Stomach smooth muscle (tissue), 2 donors: ENCODE data around the gene ACO2.

Source experiments
- H3K27ac ChIP-seq: one replicate; pipeline ENCODE4 v1.7.0; 2013; ENCODE audit warnings: mild to moderate bottlenecking, low read length, inconsistent platforms
- H3K27me3 ChIP-seq, 2 donors: one replicate each; pipeline ENCODE4 v1.7.0; 2013; ENCODE audit warnings: low read length in 2 of 2; ENCODE audit not compliant: insufficient read depth in 2 of 2, control insufficient read depth in 1 of 2
- H3K36me3 ChIP-seq, 2 donors: one replicate each; pipeline ENCODE4 v1.7.0; 2013; ENCODE audit warnings: low read length in 2 of 2; ENCODE audit not compliant: control insufficient read depth in 2 of 2, insufficient read depth in 2 of 2
- H3K4me1 ChIP-seq: one replicate; pipeline ENCODE4 v1.7.0; 2013; ENCODE audit warnings: low read length; ENCODE audit not compliant: control insufficient read depth, insufficient read depth
- H3K4me3 ChIP-seq, 2 donors: one replicate each; pipeline ENCODE4 v1.7.0; 2013; ENCODE audit warnings: low read length in 2 of 2
- H3K9ac ChIP-seq, 2 donors: one replicate each; pipeline ENCODE4 v1.7.0; 2013; ENCODE audit warnings: low read length in 2 of 2, mild to moderate bottlenecking in 1 of 2
- H3K9me3 ChIP-seq, 2 donors: one replicate each; pipeline ENCODE4 v1.7.0; 2013; ENCODE audit warnings: low read length in 2 of 2; ENCODE audit not compliant: control insufficient read depth in 2 of 2
- donor health status: healthy.
- donor health status: Pancreatic carcinoma.

Gene ACO2

DNA sequence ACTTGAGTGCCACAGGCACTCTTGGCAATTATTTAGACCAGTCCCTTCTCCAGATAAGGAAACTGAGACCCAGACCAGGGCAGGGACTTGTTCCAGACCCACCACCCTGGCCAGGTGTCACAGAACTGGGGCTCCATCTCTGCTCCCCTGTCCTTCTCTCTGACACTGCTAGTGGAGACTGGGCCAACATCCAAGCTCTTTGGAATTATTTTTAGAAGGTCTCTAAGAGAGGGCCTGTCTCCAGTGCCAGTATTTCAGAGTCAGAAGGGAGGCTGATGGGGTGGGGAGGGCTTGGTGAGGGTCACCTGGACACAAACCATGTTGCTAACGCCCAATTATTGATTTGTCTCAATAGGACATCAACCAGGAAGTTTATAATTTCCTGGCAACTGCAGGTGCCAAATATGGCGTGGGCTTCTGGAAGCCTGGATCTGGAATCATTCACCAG, 42.6 kb downstream of the ACO2 start:
- Histone ChIP-seq H3K4me3 (no peak overlapping the region), H3K27me3 (no peaks in the 10 kb centered on the region), H3K36me3 (peaks cover 60 to 62% of the 10 kb centered on the region in 2 donors), H3K9me3 (no peaks in the 10 kb centered on the region), H3K4me1 (peaks cover 46% of the 10 kb centered on the region), H3K9ac (no peak overlapping the region), H3K27ac (peak overlapping the region; percentile 76)

DNA sequence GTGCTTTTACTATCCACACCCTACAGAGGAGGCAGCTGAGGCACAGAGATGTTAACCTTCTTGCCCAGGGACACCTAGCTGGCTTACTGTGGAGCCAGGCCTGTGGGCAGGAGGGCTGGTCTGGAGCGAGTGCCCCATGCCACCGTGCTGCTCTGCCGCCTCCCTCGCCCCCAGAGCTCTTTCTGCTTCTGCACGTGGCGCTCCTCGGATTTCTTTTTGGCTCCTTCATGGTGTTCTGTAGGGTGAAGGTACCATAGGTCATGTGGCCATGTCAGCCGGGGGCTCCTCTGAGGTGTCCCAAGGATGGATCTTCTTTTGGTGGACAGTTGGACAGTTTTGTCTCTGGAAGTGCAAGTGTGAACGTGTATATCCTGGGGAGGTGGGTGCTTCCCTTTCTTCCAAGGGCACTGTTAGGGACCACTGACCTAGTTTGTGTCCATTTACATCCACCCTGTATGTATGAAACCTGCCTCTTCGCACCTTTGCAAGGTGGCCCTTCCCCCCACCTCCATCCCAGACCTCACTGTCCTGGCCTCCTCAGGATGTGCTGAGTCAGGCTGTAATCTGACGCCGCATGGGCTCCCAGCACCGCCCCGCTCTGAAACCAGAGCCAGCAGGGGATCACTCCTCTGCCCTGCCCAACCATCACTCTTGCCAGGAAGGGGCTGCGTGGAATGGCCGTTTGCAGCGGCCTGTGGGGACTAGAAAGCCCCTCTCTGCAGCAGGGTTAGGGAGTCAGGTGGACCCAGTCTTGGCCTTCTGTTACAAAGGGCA, 43.7 kb downstream of the ACO2 start:
- Histone ChIP-seq H3K9ac (no peak overlapping the region), H3K4me3 (peak overlapping the region in 1 of 2 donors; percentile 8), H3K27me3 (no peaks in the 10 kb centered on the region), H3K36me3 (peaks cover 58 to 59% of the 10 kb centered on the region in 2 donors), H3K9me3 (no peaks in the 10 kb centered on the region), H3K4me1 (peaks cover 50% of the 10 kb centered on the region), H3K27ac (peak overlapping the region; percentile 76)

- Histone ChIP-seq H3K27me3 (no peaks in the 10 kb centered on the region), H3K4me3 (no peak overlapping the region), H3K9me3 (no peaks in the 10 kb centered on the region), H3K9ac (peak overlapping the region in 1 of 2 donors; percentile 21), H3K36me3 (peaks cover 51 to 56% of the 10 kb centered on the region in 2 donors), H3K27ac (peak overlapping the region; percentile 76), H3K4me1 (peaks cover 51% of the 10 kb centered on the region)
These were observed 44.5 kb downstream of the ACO2 start for GRCh38 chr22:41513391-41513790.

GRCh38 chr22:41516462-41516861, 47.5 kb downstream of the ACO2 start:
- Histone ChIP-seq H3K4me3 (no peak overlapping the region), H3K36me3 (peaks cover 47 to 52% of the 10 kb centered on the region in 2 donors), H3K9me3 (no peaks in the 10 kb centered on the region), H3K27me3 (no peaks in the 10 kb centered on the region), H3K9ac (no peak overlapping the region), H3K4me1 (peaks cover 40% of the 10 kb centered on the region), H3K27ac (peak overlapping the region; percentile 76)

DNA sequence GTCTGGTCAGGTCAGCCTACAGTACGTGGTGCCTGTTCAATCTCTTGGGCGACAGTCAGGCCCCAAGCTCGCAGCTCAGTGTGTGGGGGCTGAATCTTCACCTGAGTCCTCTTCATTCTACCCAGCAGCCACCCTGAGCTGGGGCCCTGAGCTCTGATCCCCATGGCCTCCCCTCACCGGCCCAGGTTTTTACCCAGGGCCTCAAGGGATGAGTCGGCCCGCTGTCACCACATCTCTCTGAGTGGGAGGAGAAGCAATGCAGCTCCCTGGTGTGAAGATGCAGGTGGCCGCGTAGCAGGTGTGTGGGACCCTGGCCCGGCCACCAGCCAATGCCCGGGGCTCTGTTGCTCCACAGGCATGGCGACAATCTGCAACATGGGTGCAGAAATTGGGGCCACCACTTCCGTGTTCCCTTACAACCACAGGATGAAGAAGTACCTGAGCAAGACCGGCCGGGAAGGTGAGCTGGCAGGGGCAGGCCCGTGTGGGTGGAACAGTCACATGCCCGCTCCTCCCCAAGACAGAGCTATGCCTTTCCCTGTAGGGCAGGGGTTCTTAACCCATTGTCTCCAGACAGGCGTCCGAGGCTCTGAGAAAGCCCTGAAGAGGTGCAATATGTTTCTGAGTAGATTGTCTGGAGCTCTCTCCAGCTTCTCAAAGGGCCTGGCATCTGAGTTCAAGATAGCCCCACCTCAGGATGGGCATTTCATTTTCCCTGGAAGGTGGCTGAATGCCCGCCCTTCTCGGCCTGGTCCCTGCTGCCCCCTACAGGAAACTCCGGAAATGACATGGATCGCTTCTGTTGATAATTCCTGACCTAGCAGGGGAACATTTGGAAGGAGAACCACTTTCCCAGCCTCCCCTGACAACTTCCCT, 48.5 kb downstream of the ACO2 start:
- H3K36me3 ChIP-seq, result peaks cover 47 to 48% of the 10 kb centered on the region in 2 donors

DNA sequence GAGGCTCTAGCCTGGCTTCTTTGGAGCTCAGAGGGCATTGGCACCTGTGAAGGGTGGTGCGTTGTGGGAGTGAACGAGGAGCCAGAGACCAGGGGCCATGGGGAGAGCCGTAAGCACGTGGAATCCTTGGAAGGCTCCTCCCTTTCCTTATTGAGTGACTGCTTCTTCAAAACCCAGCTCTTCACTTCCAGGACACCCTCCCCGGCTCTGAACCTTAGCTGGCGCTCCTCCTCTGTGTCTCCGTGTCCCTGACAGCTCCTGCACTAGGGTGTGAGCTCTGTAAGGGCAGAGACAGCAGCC, 49.1 kb downstream of the ACO2 start:
- Histone ChIP-seq H3K4me1 (peaks cover 28% of the 10 kb centered on the region), H3K27me3 (no peaks in the 10 kb centered on the region), H3K9me3 (no peaks in the 10 kb centered on the region), H3K27ac (peak overlapping the region; percentile 75), H3K36me3 (peaks cover 47 to 50% of the 10 kb centered on the region in 2 donors), H3K4me3 (no peak overlapping the region), H3K9ac (peak overlapping the region in 1 of 2 donors; percentile 42)

More for the DNA sequence above, 48.5 kb downstream of the ACO2 start:
- no peaks in the 10 kb centered on the region for H3K27me3 ChIP-seq
- peaks cover 31% of the 10 kb centered on the region for H3K4me1 ChIP-seq
- H3K27ac ChIP-seq, result peak overlapping the region; percentile 75
- H3K9me3 ChIP-seq, result no peaks in the 10 kb centered on the region
- H3K4me3 ChIP-seq, result no peak overlapping the region
- peak overlapping the region in 1 of 2 donors; percentile 42 for H3K9ac ChIP-seq

DNA sequence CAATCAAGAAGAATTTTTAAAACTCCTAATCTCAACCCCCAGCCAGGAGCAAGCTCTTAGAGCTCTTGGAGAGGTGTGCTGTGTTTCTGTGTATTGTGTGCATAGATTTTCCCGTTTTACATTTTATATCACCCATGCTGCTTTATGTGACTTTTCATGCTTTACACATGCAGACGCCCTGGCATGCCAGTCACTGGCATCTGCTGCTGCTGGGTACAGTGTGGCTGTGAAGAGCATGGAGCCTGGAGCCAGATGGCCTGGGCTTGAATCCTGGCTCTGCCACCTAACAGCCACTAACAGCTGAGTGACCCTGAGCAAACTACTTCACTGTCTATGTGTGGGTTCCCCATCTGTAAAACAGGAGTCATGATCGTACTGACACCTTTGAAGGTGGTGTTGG, 52.2 kb downstream of the ACO2 start:
- H3K9ac ChIP-seq, result no peak overlapping the region
- H3K4me1 ChIP-seq, result peaks cover 48% of the 10 kb centered on the region
- no peaks in the 10 kb centered on the region for H3K9me3 ChIP-seq
- no peak overlapping the region for H3K27ac ChIP-seq
- H3K4me3 ChIP-seq, result no peak overlapping the region
- H3K36me3 ChIP-seq, result peaks cover 32 to 40% of the 10 kb centered on the region in 2 donors
- no peaks in the 10 kb centered on the region for H3K27me3 ChIP-seq

DNA sequence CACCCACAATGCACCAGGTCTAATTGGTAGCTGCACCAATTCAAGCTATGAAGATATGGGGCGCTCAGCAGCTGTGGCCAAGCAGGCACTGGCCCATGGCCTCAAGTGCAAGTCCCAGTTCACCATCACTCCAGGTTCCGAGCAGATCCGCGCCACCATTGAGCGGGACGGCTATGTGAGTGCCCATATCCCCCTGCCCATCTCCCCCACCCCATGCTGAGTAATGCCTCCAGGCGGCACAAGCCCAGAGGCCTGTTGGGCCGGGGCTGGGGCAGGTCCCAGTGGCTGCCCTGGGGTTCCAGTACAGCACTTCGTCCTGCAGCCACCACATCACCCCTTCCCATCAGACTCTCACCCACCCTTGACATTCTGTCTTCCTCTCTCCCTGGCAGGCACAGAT, 53.9 kb downstream of the ACO2 start:
- Histone ChIP-seq H3K27me3 (no peaks in the 10 kb centered on the region), H3K4me3 (no peak overlapping the region), H3K27ac (peak overlapping the region; percentile 88), H3K36me3 (peaks cover 43% of the 10 kb centered on the region in 2 donors), H3K4me1 (peaks cover 51% of the 10 kb centered on the region), H3K9ac (no peak overlapping the region), H3K9me3 (no peaks in the 10 kb centered on the region)

- Histone ChIP-seq H3K27me3 (no peaks in the 10 kb centered on the region), H3K4me3 (peak overlapping the region in 1 of 2 donors; percentile 44), H3K27ac (peak overlapping the region; percentile 88), H3K36me3 (peaks cover 43 to 51% of the 10 kb centered on the region in 2 donors), H3K9ac (peak overlapping the region; percentile 46 to 68), H3K9me3 (no peaks in the 10 kb centered on the region), H3K4me1 (peaks cover 47% of the 10 kb centered on the region)
These were observed 54.7 kb downstream of the ACO2 start for GRCh38 chr22:41523464-41524221.

GRCh38 chr22:41524251-41524661, 55.3 kb downstream of the ACO2 start:
- Histone ChIP-seq H3K27ac (peak overlapping the region; percentile 88), H3K4me1 (peaks cover 47% of the 10 kb centered on the region), H3K36me3 (peaks cover 44 to 52% of the 10 kb centered on the region in 2 donors), H3K4me3 (peak overlapping the region; percentile 7 to 44), H3K27me3 (no peaks in the 10 kb centered on the region), H3K9ac (peak overlapping the region in 1 of 2 donors; percentile 68), H3K9me3 (no peaks in the 10 kb centered on the region)
